Measurements from ENCODE around the gene OSCP1.

GRCh38 chr1:36436821-36437220 is 13.4 kb downstream of the OSCP1 start:
- TF ChIP-seq, protein P1, sequence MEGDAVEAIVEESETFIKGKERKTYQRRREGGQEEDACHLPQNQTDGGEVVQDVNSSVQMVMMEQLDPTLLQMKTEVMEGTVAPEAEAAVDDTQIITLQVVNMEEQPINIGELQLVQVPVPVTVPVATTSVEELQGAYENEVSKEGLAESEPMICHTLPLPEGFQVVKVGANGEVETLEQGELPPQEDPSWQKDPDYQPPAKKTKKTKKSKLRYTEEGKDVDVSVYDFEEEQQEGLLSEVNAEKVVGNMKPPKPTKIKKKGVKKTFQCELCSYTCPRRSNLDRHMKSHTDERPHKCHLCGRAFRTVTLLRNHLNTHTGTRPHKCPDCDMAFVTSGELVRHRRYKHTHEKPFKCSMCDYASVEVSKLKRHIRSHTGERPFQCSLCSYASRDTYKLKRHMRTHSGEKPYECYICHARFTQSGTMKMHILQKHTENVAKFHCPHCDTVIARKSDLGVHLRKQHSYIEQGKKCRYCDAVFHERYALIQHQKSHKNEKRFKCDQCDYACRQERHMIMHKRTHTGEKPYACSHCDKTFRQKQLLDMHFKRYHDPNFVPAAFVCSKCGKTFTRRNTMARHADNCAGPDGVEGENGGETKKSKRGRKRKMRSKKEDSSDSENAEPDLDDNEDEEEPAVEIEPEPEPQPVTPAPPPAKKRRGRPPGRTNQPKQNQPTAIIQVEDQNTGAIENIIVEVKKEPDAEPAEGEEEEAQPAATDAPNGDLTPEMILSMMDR (IDR thresholded peaks at IDR 0.05; ENCODE audit: low read depth, low read length) = no peak
- TF ChIP-seq, protein P2, sequence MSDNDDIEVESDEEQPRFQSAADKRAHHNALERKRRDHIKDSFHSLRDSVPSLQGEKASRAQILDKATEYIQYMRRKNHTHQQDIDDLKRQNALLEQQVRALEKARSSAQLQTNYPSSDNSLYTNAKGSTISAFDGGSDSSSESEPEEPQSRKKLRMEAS (IDR thresholded peaks at IDR 0.05; ENCODE audit: low read depth, low read length) = no peak
